Measurements from ENCODE around the gene NACC1. TPM values are rescaled to one million over a fixed set of nuclear protein-coding genes. Genes with fewer than 3 reads are reported as not detected.

NACC1 gene
- total and polyA plus RNA-seq, 12 donors: 12.4 to 67.0 (median 40.1) TPM

- WGBS, 4 donors: 81 to 89% (median 88%) methylated on average over 8 of the region's 8 CpGs
- H3K4me3 ChIP-seq: no peak overlapping the region
- no peak overlapping the region for H3K27ac ChIP-seq
- peaks cover 0 to 8% of the 10 kb centered on the region in 2 donors for H3K4me1 ChIP-seq (replicated peaks in 1 of 2)
- H3K9me3 ChIP-seq (replicated peaks in 1 of 3): no peaks in the 10 kb centered on the region
- peaks cover 0 to 25% of the 10 kb centered on the region in 2 donors for H3K36me3 ChIP-seq (replicated peaks in 1 of 2)
- TF ChIP-seq POLR2A (IDR thresholded peaks at IDR 0.05): no peak
- no peak for TF ChIP-seq CTCF (IDR thresholded peaks at IDR 0.05)
- DNase-seq: no peak
- intact Hi-C loops (cut with DNase I): no loop called here
- H3K27me3 ChIP-seq: no peaks in the 10 kb centered on the region
These were observed 14.6 kb downstream of the NACC1 start for GRCh38 chr19:13132471-13133180.

- H3K27ac ChIP-seq: no peak overlapping the region
- WGBS, 4 donors: 76 to 85% (median 84%) methylated on average over 12 of the region's 12 CpGs
- H3K27me3 ChIP-seq: no peaks in the 10 kb centered on the region
- H3K9me3 ChIP-seq (replicated peaks in 1 of 3): no peaks in the 10 kb centered on the region
- DNase-seq: no peak
- no peak overlapping the region for H3K4me3 ChIP-seq
- no peak for TF ChIP-seq POLR2A (IDR thresholded peaks at IDR 0.05)
- no peak for TF ChIP-seq CTCF (IDR thresholded peaks at IDR 0.05)
- intact Hi-C loops (cut with DNase I): no loop called here
- H3K36me3 ChIP-seq (replicated peaks in 1 of 2): peaks cover 0 to 32% of the 10 kb centered on the region in 2 donors
- peaks cover 0 to 7% of the 10 kb centered on the region in 2 donors for H3K4me1 ChIP-seq (replicated peaks in 1 of 2)
These were observed 15.3 kb downstream of the NACC1 start for GRCh38 chr19:13133241-13133870.

GRCh38 chr19:13134626-13135025 lies 16.6 kb downstream of the NACC1 start:
- no peaks in the 10 kb centered on the region for H3K27me3 ChIP-seq
- peaks cover 0 to 37% of the 10 kb centered on the region in 2 donors for H3K36me3 ChIP-seq (replicated peaks in 1 of 2)
- H3K9me3 ChIP-seq (replicated peaks in 1 of 3): no peaks in the 10 kb centered on the region
- H3K4me1 ChIP-seq (replicated peaks in 1 of 2): no peaks in the 10 kb centered on the region
- intact Hi-C loops (cut with DNase I): no loop called here
- H3K27ac ChIP-seq: no peak overlapping the region
- H3K4me3 ChIP-seq: no peak overlapping the region
- WGBS, 4 donors: 85 to 97% (median 92%) methylated on average over 3 of the region's 3 CpGs
- no peak for DNase-seq
- TF ChIP-seq CTCF (IDR thresholded peaks at IDR 0.05) (no peak), POLR2A (IDR thresholded peaks at IDR 0.05) (no peak)

- DNase-seq: no peak
- Histone ChIP-seq H3K9me3 (replicated peaks in 1 of 3) (no peaks in the 10 kb centered on the region), H3K27ac (no peak overlapping the region), H3K4me3 (no peak overlapping the region), H3K27me3 (no peaks in the 10 kb centered on the region), H3K36me3 (replicated peaks in 1 of 2) (peaks cover 0 to 37% of the 10 kb centered on the region in 2 donors), H3K4me1 (replicated peaks in 1 of 2) (no peaks in the 10 kb centered on the region)
- WGBS, 4 donors: 92 to 94% (median 94%) methylated on average over 34 to 60 of the region's 60 CpGs
- no peak for TF ChIP-seq CTCF (IDR thresholded peaks at IDR 0.05)
- TF ChIP-seq POLR2A (IDR thresholded peaks at IDR 0.05): no peak
- intact Hi-C loops (cut with DNase I): no loop called here
These were observed 17.3 kb downstream of the NACC1 start for GRCh38 chr19:13135068-13136062.

Measured in adrenal gland (tissue), 12 donors.